HepG2 (cell line): ENCODE results near the gene EPB41L1. TPM values are rescaled to one million over a fixed set of nuclear protein-coding genes. Genes with fewer than 3 reads are reported as not detected.

Experiments
- ATF7-NPFF ChIP-seq: sonication (generic); formaldehyde crosslinking; IDR thresholded peaks from 2 replicates; pipeline ENCODE4 v1.8.1; 2023; ENCODE audit warnings: mild to moderate bottlenecking, low read depth, missing genetic modification reagents, moderate library complexity
- BORCS8-MEF2B ChIP-seq: sonication (generic); formaldehyde crosslinking; IDR thresholded peaks from 2 replicates; pipeline ENCODE4 v1.8.0; 2022; ENCODE audit warnings: mild to moderate bottlenecking, missing genetic modification reagents
- FOSL1 ChIP-seq: sonication (generic); formaldehyde crosslinking; IDR thresholded peaks from 2 replicates; pipeline ENCODE4 v1.9.0; 2021; ENCODE audit warnings: missing genetic modification reagents, borderline replicate concordance
- HOXA3 ChIP-seq: sonication (generic); formaldehyde crosslinking; IDR thresholded peaks from 2 replicates; pipeline ENCODE4 v1.5.0; 2020; ENCODE audit warnings: missing genetic modification reagents
- KLF16 ChIP-seq, 2 experiments: sonication (generic) in 1 of 2; formaldehyde crosslinking in 1 of 2; IDR thresholded peaks; 2 replicates each; pipeline versions ENCODE4 v1.6.1 to v1.8.0; 2016 to 2023; ENCODE audit warnings: missing genetic modification reagents in 2 of 2, missing compliant biosample characterization in 1 of 2
- MED1 ChIP-seq: sonication (generic); formaldehyde crosslinking; IDR thresholded peaks from 2 replicates; pipeline ENCODE4 v1.4.0; 2020; ENCODE audit warnings: missing genetic modification reagents
- MXI1 ChIP-seq: IDR thresholded peaks from 3 replicates; pipeline ENCODE4 v1.6.1; 2012; ENCODE audit warnings: low read depth, low read length, inconsistent platforms, borderline replicate concordance
- RAD21 ChIP-seq: fragments of 450-650 bp; formaldehyde crosslinking; IDR thresholded peaks from 2 replicates; pipeline ENCODE4 v1.5.0; 2020; ENCODE audit warnings: mild to moderate bottlenecking
- TSC22D2 ChIP-seq: sonication (generic); formaldehyde crosslinking; IDR thresholded peaks from 2 replicates; pipeline ENCODE4 v1.5.1; 2020; ENCODE audit warnings: missing genetic modification reagents, mild to moderate bottlenecking, borderline replicate concordance
- ZFAT ChIP-seq: sonication (generic); formaldehyde crosslinking; conservative IDR thresholded peaks from 2 replicates; pipeline ENCODE4 v1.8.1; 2023; ENCODE audit warnings: missing genetic modification reagents, inconsistent platforms
- ZFY ChIP-seq: sonication (generic); formaldehyde crosslinking; IDR thresholded peaks from 2 replicates; pipeline ENCODE4 v1.4.0; 2020; ENCODE audit warnings: missing genetic modification reagents
- ZNF34 ChIP-seq: sonication (generic); formaldehyde crosslinking; IDR thresholded peaks from 2 replicates; pipeline ENCODE4 v1.4.0; 2020; ENCODE audit warnings: mild to moderate bottlenecking, missing genetic modification reagents, borderline replicate concordance
- ZNF546 ChIP-seq: sonication (generic); formaldehyde crosslinking; conservative IDR thresholded peaks from 2 replicates; pipeline ENCODE4 v1.8.1; 2023; ENCODE audit warnings: mild to moderate bottlenecking, missing genetic modification reagents
- ZNF570 ChIP-seq: sonication (generic); formaldehyde crosslinking; IDR thresholded peaks from 2 replicates; pipeline ENCODE4 v1.4.0; 2020; ENCODE audit warnings: mild to moderate bottlenecking, missing genetic modification reagents, borderline replicate concordance
- ZNF652 ChIP-seq: IDR thresholded peaks from 2 replicates; pipeline ENCODE4 v1.6.1; 2016; ENCODE audit warnings: low read depth, borderline replicate concordance
- ZNF891 ChIP-seq: sonication (generic); formaldehyde crosslinking; IDR thresholded peaks from 2 replicates; pipeline ENCODE4 v1.5.0; 2020; ENCODE audit warnings: mild to moderate bottlenecking, missing genetic modification reagents
- polyA plus RNA-seq, 8 experiments: library from polyadenylated mRNA; depleted of rRNA in 3 of 8; stranded (reverse) in 7 of 8; unstranded in 1 of 8; fragments of >200 nt; fragmentation: Illumina TruSeq in 4 of 8; extraction: Trizol in 4 of 8; gene quantifications; 2 replicates each; pipeline versions ENCODE4 v1.2.1 to v1.2.3, GENCODE V29; 2011 to 2016; ENCODE audit warnings: low read depth in 4 of 8, missing spikeins in 1 of 8, mixed read lengths in 1 of 8; ENCODE audit not compliant: insufficient read depth in 1 of 8
- total RNA-seq, 5 experiments: library from RNA; depleted of rRNA; stranded (reverse); fragments of >200 nt; fragmentation: Illumina TruSeq; extraction: Trizol; gene quantifications; 2 replicates each; pipeline ENCODE4 v1.2.3, GENCODE V29; 2016; ENCODE audit warnings: low read depth in 1 of 5
- TF ChIP-seq, protein P1 (sequence below): IDR thresholded peaks from 2 replicates; pipeline ENCODE4 v1.6.1; 2012; ENCODE audit warnings: inconsistent platforms
- TF ChIP-seq, protein P2 (sequence below): sonication (generic); formaldehyde crosslinking; IDR thresholded peaks from 2 replicates; pipeline ENCODE4 v1.5.1; 2020; ENCODE audit warnings: missing genetic modification reagents, mild to moderate bottlenecking, borderline replicate concordance
- TF ChIP-seq, protein P3 (sequence below): sonication (generic); formaldehyde crosslinking; IDR thresholded peaks from 2 replicates; pipeline ENCODE4 v1.4.0; 2020; ENCODE audit warnings: mild to moderate bottlenecking, missing genetic modification reagents
- TF ChIP-seq, protein P4 (sequence below): sonication (generic); formaldehyde crosslinking; IDR thresholded peaks from 2 replicates; pipeline ENCODE4 v1.5.1; 2020; ENCODE audit warnings: missing genetic modification reagents, mild to moderate bottlenecking, borderline replicate concordance
- TF ChIP-seq, protein P5 (sequence below): sonication (generic); formaldehyde crosslinking; IDR thresholded peaks from 2 replicates; pipeline ENCODE4 v1.8.0; 2022; ENCODE audit warnings: mild to moderate bottlenecking, missing genetic modification reagents, moderate library complexity
- TF ChIP-seq, protein P6 (sequence below): sonication (generic); formaldehyde crosslinking; IDR thresholded peaks from 2 replicates; pipeline ENCODE4 v1.5.0; 2020; ENCODE audit warnings: missing genetic modification reagents

The EPB41L1 gene
- total and polyA plus RNA-seq, 2 of the 13 experiments (the other 11 are each of a cell fraction or from before 2014, with no cell fraction given): 16.7 to 39.0 TPM

DNA sequence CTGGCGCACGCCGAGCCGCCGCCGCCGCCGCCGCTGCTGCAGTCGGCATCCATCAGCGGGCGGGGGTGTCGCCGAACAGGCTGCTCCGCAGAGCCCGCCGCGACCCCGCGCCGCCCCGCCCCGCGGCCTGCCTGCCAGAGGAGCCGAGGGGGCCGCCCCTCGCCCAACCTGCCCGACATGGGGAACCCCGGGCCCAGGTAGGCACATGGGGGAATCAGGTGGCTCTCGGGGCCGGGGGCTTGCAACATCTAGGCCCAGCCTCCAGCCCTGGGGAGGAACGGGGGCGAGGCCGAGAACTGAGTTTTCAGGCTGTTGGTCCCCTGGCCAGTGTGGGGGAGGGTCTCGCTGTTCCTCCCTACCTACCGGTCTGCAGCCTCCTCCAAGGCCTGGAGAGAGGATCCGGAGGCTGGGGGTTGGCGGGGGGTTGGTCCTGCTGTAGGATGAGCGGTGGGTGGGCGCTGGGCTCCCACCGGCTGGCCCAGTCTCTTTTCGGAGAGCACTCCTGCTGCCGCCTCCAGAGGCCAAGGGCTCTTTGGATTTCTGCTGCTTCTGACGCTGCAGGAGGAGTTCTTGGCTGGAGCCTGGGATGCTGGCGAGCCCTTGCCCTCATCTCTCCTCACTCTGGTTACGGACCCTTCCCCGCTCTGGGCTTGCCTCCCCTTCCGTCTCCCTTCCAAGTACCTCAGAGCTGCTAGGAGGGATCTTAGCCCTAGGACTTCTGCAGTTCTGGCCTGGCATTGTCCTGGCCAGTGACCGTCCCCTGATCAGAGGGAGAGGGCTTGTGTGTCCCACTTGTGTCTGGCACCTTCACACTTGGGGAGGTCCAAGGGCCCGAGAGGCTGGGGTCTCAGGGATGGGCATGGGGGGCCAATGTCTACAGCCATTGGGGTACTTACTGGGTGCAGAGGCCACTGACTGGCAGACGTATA lies at the start of gene EPB41L1 (continued):
- TF ChIP-seq, protein P1, sequence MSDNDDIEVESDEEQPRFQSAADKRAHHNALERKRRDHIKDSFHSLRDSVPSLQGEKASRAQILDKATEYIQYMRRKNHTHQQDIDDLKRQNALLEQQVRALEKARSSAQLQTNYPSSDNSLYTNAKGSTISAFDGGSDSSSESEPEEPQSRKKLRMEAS: 0 out of 2 replicates have a peak, but pooled peaks have one; percentile 27
- 0 out of 2 replicates have a peak, but pooled peaks have one; percentile 29 for TF ChIP-seq HOXA3 (CRISPR knock-in tag)
- TF ChIP-seq, protein P2, sequence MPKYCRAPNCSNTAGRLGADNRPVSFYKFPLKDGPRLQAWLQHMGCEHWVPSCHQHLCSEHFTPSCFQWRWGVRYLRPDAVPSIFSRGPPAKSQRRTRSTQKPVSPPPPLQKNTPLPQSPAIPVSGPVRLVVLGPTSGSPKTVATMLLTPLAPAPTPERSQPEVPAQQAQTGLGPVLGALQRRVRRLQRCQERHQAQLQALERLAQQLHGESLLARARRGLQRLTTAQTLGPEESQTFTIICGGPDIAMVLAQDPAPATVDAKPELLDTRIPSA: 0 out of 2 replicates have a peak, but pooled peaks have one; percentile 67
- peak; percentile 17; the same call in 1 of the 2 replicates for TF ChIP-seq ZNF891 (CRISPR knock-in tag)
- TF ChIP-seq TSC22D2 (CRISPR knock-in tag): 0 out of 2 replicates have a peak, but pooled peaks have one; percentile 8
- TF ChIP-seq ZFAT: no peak
- peak; percentile 66; the same call in 1 of the 2 replicates for TF ChIP-seq ZNF570
- TF ChIP-seq MXI1: no peak; the same call in 2 of the 3 replicates
- TF ChIP-seq, protein P3, sequence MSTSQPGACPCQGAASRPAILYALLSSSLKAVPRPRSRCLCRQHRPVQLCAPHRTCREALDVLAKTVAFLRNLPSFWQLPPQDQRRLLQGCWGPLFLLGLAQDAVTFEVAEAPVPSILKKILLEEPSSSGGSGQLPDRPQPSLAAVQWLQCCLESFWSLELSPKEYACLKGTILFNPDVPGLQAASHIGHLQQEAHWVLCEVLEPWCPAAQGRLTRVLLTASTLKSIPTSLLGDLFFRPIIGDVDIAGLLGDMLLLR: peak; percentile 53; the same call in 1 of the 2 replicates
- TF ChIP-seq, protein P4, sequence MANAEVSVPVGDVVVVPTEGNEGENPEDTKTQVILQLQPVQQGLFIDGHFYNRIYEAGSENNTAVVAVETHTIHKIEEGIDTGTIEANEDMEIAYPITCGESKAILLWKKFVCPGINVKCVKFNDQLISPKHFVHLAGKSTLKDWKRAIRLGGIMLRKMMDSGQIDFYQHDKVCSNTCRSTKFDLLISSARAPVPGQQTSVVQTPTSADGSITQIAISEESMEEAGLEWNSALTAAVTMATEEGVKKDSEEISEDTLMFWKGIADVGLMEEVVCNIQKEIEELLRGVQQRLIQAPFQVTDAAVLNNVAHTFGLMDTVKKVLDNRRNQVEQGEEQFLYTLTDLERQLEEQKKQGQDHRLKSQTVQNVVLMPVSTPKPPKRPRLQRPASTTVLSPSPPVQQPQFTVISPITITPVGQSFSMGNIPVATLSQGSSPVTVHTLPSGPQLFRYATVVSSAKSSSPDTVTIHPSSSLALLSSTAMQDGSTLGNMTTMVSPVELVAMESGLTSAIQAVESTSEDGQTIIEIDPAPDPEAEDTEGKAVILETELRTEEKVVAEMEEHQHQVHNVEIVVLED (CRISPR knock-in tag): peak; percentile 6; the same call in 1 of the 2 replicates
- peak; percentile 84 for TF ChIP-seq ZFY (CRISPR knock-in tag)
- TF ChIP-seq, protein P5, sequence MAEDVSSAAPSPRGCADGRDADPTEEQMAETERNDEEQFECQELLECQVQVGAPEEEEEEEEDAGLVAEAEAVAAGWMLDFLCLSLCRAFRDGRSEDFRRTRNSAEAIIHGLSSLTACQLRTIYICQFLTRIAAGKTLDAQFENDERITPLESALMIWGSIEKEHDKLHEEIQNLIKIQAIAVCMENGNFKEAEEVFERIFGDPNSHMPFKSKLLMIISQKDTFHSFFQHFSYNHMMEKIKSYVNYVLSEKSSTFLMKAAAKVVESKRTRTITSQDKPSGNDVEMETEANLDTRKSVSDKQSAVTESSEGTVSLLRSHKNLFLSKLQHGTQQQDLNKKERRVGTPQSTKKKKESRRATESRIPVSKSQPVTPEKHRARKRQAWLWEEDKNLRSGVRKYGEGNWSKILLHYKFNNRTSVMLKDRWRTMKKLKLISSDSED: 0 out of 2 replicates have a peak, but pooled peaks have one; percentile 82
- no peak for TF ChIP-seq ZNF652 (CRISPR knock-in tag)
- no peak for TF ChIP-seq KLF16 (CRISPR knock-in tag; IDR thresholded peaks at IDR 0.05)
- TF ChIP-seq, protein P6, sequence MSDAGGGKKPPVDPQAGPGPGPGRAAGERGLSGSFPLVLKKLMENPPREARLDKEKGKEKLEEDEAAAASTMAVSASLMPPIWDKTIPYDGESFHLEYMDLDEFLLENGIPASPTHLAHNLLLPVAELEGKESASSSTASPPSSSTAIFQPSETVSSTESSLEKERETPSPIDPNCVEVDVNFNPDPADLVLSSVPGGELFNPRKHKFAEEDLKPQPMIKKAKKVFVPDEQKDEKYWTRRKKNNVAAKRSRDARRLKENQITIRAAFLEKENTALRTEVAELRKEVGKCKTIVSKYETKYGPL (CRISPR knock-in tag): no peak
- peak; percentile 33; the same call in 1 of the 2 replicates for TF ChIP-seq ZNF34
- no peak for TF ChIP-seq FOSL1 (CRISPR knock-in tag)
- peak; percentile 73; the same call in 1 of the 2 replicates for TF ChIP-seq ZNF546 (CRISPR knock-in tag)
- TF ChIP-seq RAD21 (CRISPR knock-in tag): peak; percentile 32
- 0 out of 2 replicates have a peak, but pooled peaks have one; percentile 20 for TF ChIP-seq MED1 (CRISPR knock-in tag)
- 0 out of 2 replicates have a peak, but pooled peaks have one; percentile 39 for TF ChIP-seq ATF7-NPFF (CRISPR knock-in tag)
- TF ChIP-seq BORCS8-MEF2B (CRISPR knock-in tag): 0 out of 2 replicates have a peak, but pooled peaks have one; percentile 41
